NCI-H446 (cell line): ENCODE measurements around the gene TEKT4.
"Not testable (repeated sequence)": the region's sequence is repeated elsewhere in the genome, so short reads cannot be mapped to it uniquely, and the experiment has no call there.

Source experiments
- DNase-seq, 2 experiments: peaks; one replicate each; lab custom pipeline; 2025; lab: John Stamatoyannopoulos, UW

The TEKT4 gene

GRCh38 chr2:94875820-94876522 is 4.7 kb downstream of the TEKT4 start:
- no peak for DNase-seq

- no peak for DNase-seq
These were observed 5.3 kb downstream of the TEKT4 start for GRCh38 chr2:94876523-94876863.

GRCh38 chr2:94877129-94877528 is 5.9 kb downstream of the TEKT4 start:
- no peak for DNase-seq

- not testable (repeated sequence) for DNase-seq
These were observed 7.3 kb downstream of the TEKT4 start for GRCh38 chr2:94878575-94878974.

GRCh38 chr2:94879314-94879981 is 8.2 kb downstream of the TEKT4 start:
- DNase-seq = no peak

- DNase-seq = no peak
These were observed 8.8 kb downstream of the TEKT4 start for GRCh38 chr2:94879982-94880377.

- DNase-seq = no peak
These were observed 9.3 kb downstream of the TEKT4 start for GRCh38 chr2:94880507-94880906.

GRCh38 chr2:94881070-94881469 is 9.8 kb downstream of the TEKT4 start:
- DNase-seq = no peak

- no peak for DNase-seq
These were observed 19.0 kb downstream of the TEKT4 start for GRCh38 chr2:94890234-94890633.

GRCh38 chr2:94895273-94895672 is 24.0 kb downstream of the TEKT4 start:
- DNase-seq = not testable (repeated sequence)

GRCh38 chr2:94906976-94907375 is 35.7 kb downstream of the TEKT4 start:
- DNase-seq = not testable (repeated sequence)

- DNase-seq = no peak
These were observed 52.0 kb downstream of the TEKT4 start for GRCh38 chr2:94923196-94923595.

GRCh38 chr2:94924999-94925398 is 53.8 kb downstream of the TEKT4 start:
- not testable (repeated sequence) for DNase-seq
